Neuron (in vitro differentiated cells): ENCODE data around the gene NTMT2.

Source experiments
- H2AFZ ChIP-seq: one replicate; pipeline ENCODE4 v1.6.1; 2013; ENCODE audit warnings: low read depth, mild to moderate bottlenecking, inconsistent platforms, low read length, moderate library complexity
- H3K27me3 ChIP-seq: one replicate; pipeline ENCODE4 v1.6.1; 2013; ENCODE audit warnings: low read length; ENCODE audit not compliant: insufficient read depth
- H3K36me3 ChIP-seq: one replicate; pipeline ENCODE4 v1.6.1; 2013; ENCODE audit warnings: low read length; ENCODE audit not compliant: insufficient read depth
- H3K4me1 ChIP-seq: one replicate; pipeline ENCODE4 v1.6.1; 2013; ENCODE audit warnings: low read length; ENCODE audit not compliant: insufficient read depth
- H3K4me3 ChIP-seq: 2 replicates; pipeline ENCODE4 v1.5.1; 2013; ENCODE audit warnings: mild to moderate bottlenecking, low read length, moderate library complexity
- H3K9me3 ChIP-seq: one replicate; pipeline ENCODE4 v1.6.1; 2013; ENCODE audit warnings: low read length

Gene NTMT2

GRCh38 chr1:170200621-170201397, 55.0 kb downstream of the NTMT2 start:
- H3K36me3 ChIP-seq, result no peaks in the 10 kb centered on the region
- H2AFZ ChIP-seq, result no peak overlapping the region
- peaks cover 3% of the 10 kb centered on the region for H3K4me1 ChIP-seq
- no peaks in the 10 kb centered on the region for H3K9me3 ChIP-seq
- H3K4me3 ChIP-seq, result no peak overlapping the region
- no peaks in the 10 kb centered on the region for H3K27me3 ChIP-seq

- no peak overlapping the region for H2AFZ ChIP-seq
- peaks cover 3% of the 10 kb centered on the region for H3K4me1 ChIP-seq
- H3K27me3 ChIP-seq, result no peaks in the 10 kb centered on the region
- H3K4me3 ChIP-seq, result no peak overlapping the region
- no peaks in the 10 kb centered on the region for H3K36me3 ChIP-seq
- H3K9me3 ChIP-seq, result no peaks in the 10 kb centered on the region
Measured at GRCh38 chr1:170203693-170204092, 57.9 kb downstream of the NTMT2 start.

GRCh38 chr1:170204121-170204520, 58.4 kb downstream of the NTMT2 start:
- peaks cover 3% of the 10 kb centered on the region for H3K4me1 ChIP-seq
- no peaks in the 10 kb centered on the region for H3K36me3 ChIP-seq
- H3K4me3 ChIP-seq, result no peak overlapping the region
- no peaks in the 10 kb centered on the region for H3K9me3 ChIP-seq
- H3K27me3 ChIP-seq, result no peaks in the 10 kb centered on the region
- H2AFZ ChIP-seq, result no peak overlapping the region

GRCh38 chr1:170205301-170205700, 59.5 kb downstream of the NTMT2 start:
- H3K4me1 ChIP-seq, result peaks cover 7% of the 10 kb centered on the region
- no peaks in the 10 kb centered on the region for H3K27me3 ChIP-seq
- H2AFZ ChIP-seq, result no peak overlapping the region
- H3K4me3 ChIP-seq, result no peak overlapping the region
- no peaks in the 10 kb centered on the region for H3K9me3 ChIP-seq
- no peaks in the 10 kb centered on the region for H3K36me3 ChIP-seq

- Histone ChIP-seq H3K36me3 (no peaks in the 10 kb centered on the region), H3K4me1 (peaks cover 7% of the 10 kb centered on the region), H3K4me3 (no peak overlapping the region), H3K27me3 (no peaks in the 10 kb centered on the region), H2AFZ (no peak overlapping the region), H3K9me3 (no peaks in the 10 kb centered on the region)
Measured at GRCh38 chr1:170209125-170209524, 63.4 kb downstream of the NTMT2 start.

GRCh38 chr1:170210142-170210541, 64.4 kb downstream of the NTMT2 start:
- Histone ChIP-seq H3K27me3 (no peaks in the 10 kb centered on the region), H3K4me3 (no peak overlapping the region), H3K4me1 (peaks cover 6% of the 10 kb centered on the region), H3K36me3 (no peaks in the 10 kb centered on the region), H2AFZ (no peak overlapping the region), H3K9me3 (no peaks in the 10 kb centered on the region)

- Histone ChIP-seq H3K4me3 (no peak overlapping the region), H2AFZ (no peak overlapping the region), H3K36me3 (no peaks in the 10 kb centered on the region), H3K27me3 (no peaks in the 10 kb centered on the region), H3K4me1 (peaks cover 5% of the 10 kb centered on the region), H3K9me3 (no peaks in the 10 kb centered on the region)
Measured at GRCh38 chr1:170213596-170213995, 67.8 kb downstream of the NTMT2 start.

GRCh38 chr1:170214117-170215032, 68.6 kb downstream of the NTMT2 start:
- no peaks in the 10 kb centered on the region for H3K27me3 ChIP-seq
- no peaks in the 10 kb centered on the region for H3K9me3 ChIP-seq
- no peak overlapping the region for H3K4me3 ChIP-seq
- H3K4me1 ChIP-seq, result peaks cover 2% of the 10 kb centered on the region
- no peak overlapping the region for H2AFZ ChIP-seq
- H3K36me3 ChIP-seq, result no peaks in the 10 kb centered on the region

- Histone ChIP-seq H3K27me3 (no peaks in the 10 kb centered on the region), H3K4me1 (no peaks in the 10 kb centered on the region), H3K4me3 (no peak overlapping the region), H3K36me3 (no peaks in the 10 kb centered on the region), H2AFZ (no peak overlapping the region), H3K9me3 (no peaks in the 10 kb centered on the region)
Measured at GRCh38 chr1:170215072-170215885, 69.5 kb downstream of the NTMT2 start.

GRCh38 chr1:170217517-170218256, 71.9 kb downstream of the NTMT2 start:
- H2AFZ ChIP-seq, result no peak overlapping the region
- H3K4me1 ChIP-seq, result no peaks in the 10 kb centered on the region
- no peaks in the 10 kb centered on the region for H3K36me3 ChIP-seq
- H3K4me3 ChIP-seq, result no peak overlapping the region
- no peaks in the 10 kb centered on the region for H3K27me3 ChIP-seq
- H3K9me3 ChIP-seq, result no peaks in the 10 kb centered on the region

GRCh38 chr1:170218257-170218650, 72.5 kb downstream of the NTMT2 start:
- Histone ChIP-seq H3K36me3 (no peaks in the 10 kb centered on the region), H3K9me3 (no peaks in the 10 kb centered on the region), H3K4me1 (no peaks in the 10 kb centered on the region), H3K27me3 (no peaks in the 10 kb centered on the region), H3K4me3 (no peak overlapping the region), H2AFZ (no peak overlapping the region)
